NCI-H1048 (cell line): ENCODE results near the gene EBF3.

Experiments used
- DNase-seq: peaks from one replicate; lab custom pipeline; 2025; lab: John Stamatoyannopoulos, UW

The EBF3 gene

GRCh38 chr10:129792141-129792540 lies 171.9 kb downstream of the EBF3 start:
- DNase-seq = no peak

GRCh38 chr10:129790715-129791446 lies 173.2 kb downstream of the EBF3 start:
- DNase-seq = no peak

- DNase-seq = no peak
These were observed 175.9 kb downstream of the EBF3 start for GRCh38 chr10:129788215-129788614.

GRCh38 chr10:129787557-129787956 lies 176.5 kb downstream of the EBF3 start:
- DNase-seq = no peak

- DNase-seq = no peak
These were observed 177.9 kb downstream of the EBF3 start for GRCh38 chr10:129786216-129786615.

- DNase-seq = no peak
These were observed 178.5 kb downstream of the EBF3 start for GRCh38 chr10:129785536-129785981.
